Stimulated activated naive CD4-positive, alpha-beta T cell (primary cell): ENCODE measurements around the gene DDIT4.
A peak's percentile ranks its signal among the peaks of the same experiment; 100 is the strongest.
"Not testable (repeated sequence)": the region's sequence is repeated elsewhere in the genome, so short reads cannot be mapped to it uniquely, and the experiment has no call there.

Source experiments
- DNase-seq, 6 experiments: peaks; one replicate each; lab custom pipeline; 2025; lab: John Stamatoyannopoulos, UW

The DDIT4 gene

DNA sequence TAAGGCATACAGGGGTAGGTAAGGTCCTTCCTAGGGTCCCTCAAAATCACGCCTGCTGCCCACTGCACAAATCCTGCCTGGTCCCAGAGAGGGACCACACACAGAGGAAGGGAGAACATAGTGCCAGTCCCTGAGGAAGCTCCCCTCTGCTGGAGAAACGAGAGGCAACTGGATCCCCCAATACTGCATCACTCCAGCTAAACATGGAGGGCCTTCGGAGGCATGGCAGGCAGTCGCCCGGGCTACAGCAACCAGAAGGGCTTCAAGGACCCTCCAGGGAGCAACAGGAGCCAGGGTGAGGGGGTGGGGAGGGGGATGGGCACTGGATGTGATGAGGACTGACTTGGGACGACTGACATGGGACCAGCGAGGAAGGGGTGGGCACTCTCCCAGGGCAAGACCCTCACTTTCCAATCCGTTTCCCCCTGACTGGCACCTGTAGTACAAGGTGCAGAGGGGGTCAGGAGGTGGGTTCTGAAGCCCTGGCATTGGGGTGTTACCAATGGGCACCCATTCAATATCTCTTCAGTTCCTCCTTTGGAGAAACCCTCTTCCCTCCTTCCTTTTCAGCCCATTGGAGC lies 21.7 kb downstream of the DDIT4 start:
- DNase-seq: no peak

DNA sequence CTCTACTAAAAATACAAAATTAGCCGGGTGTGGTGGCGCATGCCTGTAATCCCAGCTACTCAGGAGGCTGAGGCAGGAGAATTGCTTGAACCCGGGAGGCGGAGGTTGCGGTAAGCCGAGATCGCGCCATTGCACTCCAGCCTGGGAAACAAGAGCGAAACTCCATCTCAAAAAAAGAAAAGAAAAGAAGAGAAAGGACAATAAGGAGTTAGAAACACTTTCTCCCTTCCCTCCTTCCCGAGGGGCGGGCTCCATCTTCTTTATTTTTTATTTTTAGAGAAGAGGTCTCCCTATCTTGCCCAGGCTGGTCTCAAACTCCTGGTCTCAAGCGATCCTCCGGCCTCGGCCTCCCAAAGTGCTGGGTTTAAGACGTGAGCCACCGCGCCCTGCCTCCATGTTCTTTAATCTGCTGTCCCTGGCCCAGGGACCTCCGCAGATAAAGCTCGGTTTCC lies 23.1 kb downstream of the DDIT4 start:
- DNase-seq: not testable (repeated sequence)

DNA sequence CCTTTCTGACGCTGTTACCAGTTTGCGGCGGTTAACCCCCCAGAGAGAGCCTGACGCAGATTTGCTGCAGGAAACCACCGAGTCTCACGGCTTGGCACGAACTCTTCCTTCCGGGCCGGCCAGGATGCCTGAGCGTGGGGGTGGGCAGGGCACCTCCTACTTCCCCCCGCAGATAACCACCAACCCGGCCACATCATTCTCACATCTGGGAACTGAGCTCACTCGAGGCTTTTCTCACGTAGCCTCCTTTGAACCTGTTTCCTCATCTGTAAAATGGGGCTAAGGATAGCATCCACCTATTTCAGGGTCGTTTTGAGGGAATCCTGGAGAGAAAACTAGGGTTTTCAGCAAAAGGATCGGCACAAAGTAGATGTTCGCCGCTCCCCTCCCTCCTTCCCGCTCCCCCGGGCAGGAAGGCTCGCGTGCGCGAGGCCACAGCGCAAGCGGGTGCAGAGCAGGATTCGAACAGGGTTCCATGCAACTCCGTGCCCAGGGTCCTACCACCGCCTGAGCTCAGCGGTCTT lies 23.6 kb downstream of the DDIT4 start:
- peak; percentile 84 to 98 (median 94) for DNase-seq

DNA sequence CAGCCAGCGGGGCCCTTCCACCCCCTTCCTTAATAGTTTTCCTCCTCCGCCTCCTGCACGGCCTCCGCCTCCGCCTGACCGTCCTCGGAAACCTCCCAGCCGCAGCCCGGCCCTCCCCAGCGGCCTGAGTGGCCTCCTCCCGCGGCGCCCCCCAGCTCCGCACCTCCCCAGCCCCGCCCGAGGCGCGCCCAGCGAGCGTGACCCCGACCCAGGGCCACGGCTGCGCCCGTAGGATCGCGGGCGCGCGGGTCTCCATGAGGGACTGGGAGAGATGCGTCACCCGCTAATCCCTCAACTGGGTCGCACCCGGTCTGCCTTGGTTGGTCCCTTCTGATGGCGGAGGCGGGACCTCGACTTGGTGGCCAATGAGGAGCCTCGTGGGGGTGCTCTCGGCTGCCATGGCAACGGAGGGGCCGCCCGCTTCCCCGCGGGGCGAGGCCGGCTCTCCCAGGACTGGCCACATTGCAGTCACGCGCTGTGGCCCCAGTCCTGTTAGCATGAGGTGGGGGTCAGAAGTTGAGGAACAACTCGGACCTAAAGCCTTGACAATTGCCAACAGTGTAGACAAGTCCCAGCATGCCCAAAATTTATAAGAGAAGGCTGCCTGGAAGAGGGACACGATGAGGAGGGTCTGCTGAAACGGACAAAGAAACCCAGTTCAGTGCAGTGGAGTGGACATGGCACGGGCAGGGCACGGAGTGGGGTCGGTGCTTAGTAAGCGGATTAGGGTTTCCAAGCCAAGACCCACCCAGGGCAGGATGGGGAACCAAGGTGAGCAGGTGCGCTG lies 24.3 kb downstream of the DDIT4 start:
- peak; percentile 60 to 78 (median 70) for DNase-seq

DNA sequence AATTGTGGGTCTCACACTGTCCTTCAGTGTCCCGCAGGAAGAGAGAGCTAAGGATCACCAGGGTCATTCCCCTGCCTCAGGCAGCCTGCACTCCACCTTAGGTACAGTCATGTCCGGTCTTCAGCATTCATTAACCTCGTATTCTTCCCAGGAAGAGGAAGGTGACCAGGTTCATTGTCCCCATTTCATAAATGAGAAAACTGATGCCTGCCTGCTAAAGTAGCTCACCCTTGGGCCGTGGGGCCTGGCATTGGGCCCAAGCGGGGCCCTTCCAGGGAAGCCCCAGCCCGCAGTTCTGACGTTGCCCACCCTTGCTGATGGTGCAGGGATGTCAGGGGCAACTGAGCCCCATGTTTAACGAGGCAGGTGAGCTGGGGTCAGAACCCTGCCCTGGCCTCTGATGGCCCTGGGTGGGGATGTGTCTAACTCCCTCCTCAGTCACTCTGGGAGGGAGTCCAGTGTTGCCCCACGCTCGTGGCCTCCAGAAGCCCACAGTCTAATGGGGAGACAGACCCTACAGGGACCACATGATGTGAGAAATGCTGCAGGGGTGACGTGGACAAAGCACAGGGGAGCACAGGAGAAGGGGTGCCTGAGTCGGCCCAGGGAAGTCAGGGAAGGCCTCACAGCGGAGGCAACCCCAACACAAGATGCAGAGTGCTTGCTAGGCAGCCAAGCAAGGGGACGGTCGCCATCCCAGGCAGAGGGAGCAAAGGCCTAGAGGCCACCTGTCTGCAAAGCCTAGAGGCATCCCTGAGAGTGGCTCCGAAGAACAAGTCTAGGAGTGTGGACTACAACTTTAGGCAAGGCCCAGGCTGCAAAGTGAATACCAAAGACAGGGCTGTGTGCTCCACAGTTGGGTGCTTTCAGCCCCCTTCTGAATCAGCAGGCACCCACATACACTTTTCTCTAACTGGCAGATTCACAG lies 25.1 kb downstream of the DDIT4 start:
- no peak for DNase-seq

DNA sequence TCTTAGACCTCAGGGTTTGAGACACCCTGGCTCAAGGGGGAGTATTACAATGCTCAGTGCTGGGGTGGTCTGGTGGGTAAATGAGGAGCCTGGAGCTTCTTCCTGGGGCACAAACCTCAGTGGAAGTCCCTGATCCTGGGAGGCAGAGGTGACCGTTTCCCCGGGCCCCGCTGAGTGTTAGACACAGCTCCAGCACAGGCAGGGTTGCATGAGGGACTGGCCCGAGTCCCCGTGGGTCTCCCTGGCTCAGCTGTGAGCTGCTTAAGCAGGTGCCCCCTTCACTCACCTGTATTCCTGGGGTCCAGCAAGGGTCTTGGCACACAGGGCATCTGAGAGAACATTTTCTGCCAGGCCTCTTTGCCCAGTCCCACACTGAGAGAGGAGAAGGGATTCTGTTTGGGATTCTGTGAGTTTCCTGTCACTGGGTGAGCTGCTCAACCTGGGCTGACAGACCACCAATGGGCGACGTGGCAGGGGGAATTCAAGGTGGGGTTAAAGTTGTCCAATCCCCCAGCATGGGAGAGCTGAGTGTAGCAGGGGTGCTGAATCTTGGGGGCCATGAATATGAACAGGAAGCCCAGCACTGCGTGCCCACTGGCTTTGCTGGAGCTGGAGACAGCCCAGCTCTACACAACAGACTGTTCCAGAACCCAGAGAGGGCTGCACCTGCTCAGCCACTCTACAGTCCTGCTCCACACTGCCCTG lies 29.9 kb downstream of the DDIT4 start:
- DNase-seq: no peak

DNA sequence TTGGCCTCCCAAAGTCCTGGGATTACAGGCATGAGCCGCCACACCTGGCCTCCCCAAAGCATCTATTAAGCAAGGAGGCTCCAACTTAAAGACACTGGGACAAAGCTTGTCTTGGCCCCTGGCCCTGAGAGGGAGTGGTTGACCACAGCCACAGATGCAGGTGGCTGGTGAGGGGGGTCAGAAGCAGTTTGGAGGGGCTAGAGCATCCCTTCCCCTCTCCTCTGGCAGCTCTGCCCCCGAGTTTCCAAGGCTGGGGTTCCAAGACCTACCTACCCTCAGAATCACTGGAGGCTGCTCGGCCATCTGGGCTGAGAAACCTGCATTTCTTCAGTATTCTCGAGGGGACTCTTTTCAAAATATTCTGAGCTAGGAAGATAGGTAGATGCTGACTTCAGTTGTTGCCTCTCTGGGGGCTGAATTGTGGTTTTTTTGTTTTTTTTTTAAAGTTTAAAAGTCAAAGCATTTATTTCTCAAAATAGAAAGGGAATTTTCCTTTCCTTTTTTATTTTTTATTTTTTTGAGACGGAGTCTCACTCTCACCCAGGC lies 32.6 kb downstream of the DDIT4 start:
- no peak for DNase-seq

DNA sequence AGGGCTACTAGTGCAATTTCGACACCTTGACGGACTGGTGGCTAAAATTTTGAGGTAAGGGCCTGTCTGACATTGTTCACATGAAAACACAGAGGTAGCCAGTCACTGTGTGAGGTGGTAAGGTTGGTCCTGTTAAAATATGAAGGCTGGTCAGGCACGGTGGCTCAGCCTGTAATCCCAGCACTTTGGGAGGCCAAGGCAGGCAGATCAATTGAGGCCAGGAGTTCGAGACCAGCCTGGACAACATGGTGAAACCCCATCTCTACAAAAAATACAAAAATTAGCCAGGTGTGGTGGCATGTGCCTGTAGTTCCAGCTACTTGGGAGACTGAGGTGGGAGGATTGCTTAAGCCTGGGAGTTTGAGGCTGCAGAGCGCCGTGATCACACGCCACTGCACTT lies 34.0 kb downstream of the DDIT4 start:
- DNase-seq: not testable (repeated sequence)

DNA sequence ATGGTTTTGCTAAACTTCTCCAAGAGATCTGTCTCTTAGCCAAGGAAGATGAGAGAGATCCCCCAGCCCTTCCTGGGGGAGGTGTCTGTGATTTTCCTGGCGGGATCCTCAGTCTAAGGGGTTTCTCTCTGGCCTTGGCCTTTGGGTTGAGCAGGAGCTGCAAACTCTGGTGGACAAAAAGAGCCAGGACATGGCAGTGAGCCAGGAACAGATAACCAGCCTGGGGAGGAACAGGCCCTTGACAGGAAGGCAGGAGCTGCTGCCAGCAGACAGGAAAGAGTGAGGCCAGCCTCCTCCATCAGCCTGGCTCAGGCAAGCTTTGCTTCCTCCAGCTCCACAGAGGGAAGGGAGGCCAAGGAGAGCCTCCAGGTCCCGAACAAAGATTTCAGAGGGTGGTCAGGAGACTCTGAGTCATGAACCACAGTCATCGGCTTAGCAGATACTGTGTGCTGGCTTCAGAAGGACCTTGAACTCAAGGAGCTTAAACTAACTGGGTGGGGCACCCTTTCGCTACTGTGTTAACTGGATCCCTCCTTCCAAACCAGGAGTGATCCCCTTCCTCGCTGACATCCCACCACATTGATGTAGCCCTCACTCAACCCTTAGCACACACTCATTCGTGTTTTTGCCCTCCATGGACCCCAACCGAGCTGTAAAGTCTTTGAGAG lies 34.7 kb downstream of the DDIT4 start:
- DNase-seq: no peak

DNA sequence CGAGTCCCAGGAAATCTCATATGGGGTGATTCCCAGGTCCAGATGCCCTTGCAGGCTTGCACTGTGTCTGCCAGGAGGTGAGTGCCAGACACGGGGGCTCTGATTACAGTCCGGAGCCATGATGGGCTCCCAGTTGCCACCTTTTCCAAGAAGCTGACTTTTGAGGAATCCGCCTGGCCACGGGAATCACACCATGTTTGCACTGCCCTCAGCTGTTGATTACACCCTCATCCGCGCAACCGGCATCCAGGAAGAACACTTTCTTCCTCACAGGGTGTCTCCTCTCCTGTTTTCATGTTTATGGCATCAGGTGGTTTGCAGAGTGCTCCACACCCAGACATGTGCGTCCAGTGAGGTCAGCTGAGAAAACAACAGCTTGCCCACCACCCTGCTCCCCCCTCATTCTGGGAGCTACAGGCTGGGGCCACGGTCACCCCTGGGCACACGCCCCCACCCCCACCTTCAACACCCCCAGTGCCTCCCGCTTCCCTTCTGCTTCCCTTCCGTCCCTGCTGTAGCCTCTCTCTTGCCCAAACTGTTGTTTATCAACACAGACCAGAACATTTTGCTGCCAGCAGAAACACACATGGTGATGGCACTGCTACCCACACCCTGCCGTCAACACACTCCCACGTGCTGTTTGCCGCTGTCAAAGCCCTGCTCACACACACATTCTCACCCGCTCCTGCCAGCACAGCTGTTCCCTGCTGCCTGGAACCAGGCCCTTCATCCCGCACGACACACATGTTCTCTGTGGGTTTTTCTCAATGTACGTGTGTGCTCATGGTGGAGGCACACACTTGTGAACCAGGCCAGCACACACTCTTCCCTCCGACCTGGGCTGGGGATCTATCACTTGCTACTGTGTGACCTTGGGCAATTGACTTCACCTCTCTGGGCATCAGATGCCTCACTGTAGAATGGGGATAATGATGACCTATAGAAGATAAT lies 35.8 kb downstream of the DDIT4 start:
- DNase-seq: no peak

DNA sequence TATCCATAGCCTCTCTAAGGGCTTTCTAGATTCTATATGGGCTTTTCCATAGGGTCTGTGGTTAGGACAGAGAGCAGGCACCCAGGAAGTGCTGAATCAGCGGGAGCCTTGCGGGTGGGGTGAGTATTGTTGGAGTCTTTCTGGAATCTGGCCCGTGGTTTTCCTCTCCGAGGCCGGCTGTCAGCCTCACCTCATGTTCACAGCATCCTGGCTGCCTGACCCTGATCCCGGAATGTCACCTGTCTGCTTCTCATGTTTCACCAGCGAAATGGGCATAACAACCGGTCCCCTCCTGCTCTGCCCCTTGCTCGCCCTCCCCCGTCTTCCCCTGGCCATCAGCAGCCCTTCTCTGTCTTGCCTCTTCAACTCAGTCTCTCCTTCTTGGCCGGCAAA lies 36.5 kb downstream of the DDIT4 start:
- no peak for DNase-seq

DNA sequence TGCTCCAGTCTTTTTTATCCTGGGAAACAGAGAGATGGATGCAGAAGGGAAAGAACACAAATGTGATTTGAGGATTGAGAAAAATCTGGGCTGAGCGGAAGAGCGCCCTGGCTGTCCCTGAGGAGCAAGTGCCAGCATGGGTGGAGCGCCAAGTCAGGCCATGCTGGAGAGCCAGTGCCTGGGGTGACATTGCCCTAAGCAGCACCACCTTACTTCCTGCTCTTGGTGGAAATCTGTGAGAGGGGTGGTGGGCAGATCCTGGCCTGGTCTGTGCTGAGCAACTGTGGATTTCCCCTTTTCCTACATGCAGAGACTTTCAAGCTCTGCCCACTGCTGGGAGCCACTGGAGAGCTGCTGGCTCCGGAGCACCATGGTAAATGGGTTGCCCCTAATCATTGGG lies 36.9 kb downstream of the DDIT4 start:
- DNase-seq: no peak

DNA sequence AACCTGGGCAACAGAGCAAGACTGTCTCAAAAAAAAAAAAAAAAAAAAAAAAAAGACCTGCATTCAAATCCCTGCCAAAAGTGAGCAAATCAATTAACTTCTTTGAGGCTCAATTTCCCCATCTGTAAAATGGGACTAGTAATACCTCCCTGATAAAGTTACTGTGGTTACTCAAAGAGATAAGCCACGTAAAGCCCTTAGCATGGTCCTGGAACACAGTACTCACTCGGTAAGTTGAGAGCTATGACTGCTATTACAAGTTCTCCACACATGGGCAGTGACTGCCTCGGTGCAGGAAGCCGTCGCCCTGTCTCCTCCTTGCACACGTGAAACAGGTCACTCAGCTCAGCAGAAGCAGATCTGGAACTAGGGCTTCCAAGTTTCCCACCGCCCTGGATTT lies 37.9 kb downstream of the DDIT4 start:
- no peak for DNase-seq

DNA sequence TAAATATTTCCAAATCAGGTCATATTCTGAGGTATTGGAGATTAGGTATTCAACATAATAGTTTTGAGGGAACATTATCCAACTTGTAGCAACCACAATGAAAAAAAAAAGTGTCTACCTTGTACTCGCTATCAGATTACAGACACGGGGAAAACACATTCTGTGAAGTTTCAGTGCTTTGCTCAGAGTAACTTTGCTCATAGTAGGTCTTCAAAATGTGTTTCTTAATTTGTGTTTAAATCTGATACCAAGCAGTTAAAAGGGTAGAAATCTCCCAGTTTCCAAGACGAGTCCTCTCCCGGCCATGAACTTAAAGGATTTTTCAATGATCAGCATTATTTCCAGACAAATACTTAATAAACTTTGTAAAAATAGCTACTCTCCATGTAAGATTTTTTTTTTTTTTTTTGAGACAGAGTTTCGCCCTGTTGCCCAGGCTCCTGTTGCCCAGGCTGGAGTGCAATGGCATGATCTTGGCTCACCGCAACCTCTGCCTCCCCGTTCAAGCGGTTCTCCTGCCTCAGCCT lies 39.2 kb downstream of the DDIT4 start:
- no peak for DNase-seq

DNA sequence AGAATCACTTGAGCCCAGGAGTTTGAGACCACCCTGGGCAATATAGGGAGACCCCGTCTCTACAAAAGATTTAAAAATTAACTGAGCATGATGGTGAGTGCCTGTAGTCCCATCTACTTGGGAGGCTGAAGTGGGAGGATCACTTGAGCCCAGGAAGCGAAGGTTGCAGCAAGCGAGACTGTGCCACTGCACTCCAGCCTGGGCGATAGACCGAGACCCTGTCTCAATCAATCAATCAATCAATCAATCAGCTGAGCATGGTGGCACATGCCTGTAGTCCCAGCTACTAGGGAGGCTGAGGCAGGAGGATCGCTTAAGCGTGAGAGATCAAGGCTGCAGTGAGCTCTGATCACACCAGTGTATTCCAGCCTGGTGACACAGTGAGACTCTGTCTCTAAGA lies 40.5 kb downstream of the DDIT4 start:
- no peak for DNase-seq

DNA sequence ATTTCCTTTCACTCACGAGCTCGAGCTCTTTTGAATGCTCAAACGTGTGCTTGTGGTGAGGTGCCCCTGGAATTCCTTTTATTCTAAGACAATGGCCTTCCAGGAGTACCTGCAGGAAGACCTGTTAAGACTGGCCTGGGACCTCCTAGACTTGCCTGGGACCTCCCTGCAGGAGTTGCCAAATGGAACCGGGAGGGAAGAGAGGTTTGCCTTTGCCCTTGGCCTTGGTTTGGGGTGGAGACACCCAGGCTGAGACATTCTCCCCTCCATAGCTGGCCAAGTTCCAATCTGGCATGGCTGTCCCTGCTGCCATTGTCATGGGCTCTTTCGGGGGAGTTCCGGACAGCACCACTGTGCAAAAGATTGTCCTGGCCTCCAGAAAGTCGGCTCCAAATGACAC lies 41.3 kb downstream of the DDIT4 start:
- DNase-seq: no peak

DNA sequence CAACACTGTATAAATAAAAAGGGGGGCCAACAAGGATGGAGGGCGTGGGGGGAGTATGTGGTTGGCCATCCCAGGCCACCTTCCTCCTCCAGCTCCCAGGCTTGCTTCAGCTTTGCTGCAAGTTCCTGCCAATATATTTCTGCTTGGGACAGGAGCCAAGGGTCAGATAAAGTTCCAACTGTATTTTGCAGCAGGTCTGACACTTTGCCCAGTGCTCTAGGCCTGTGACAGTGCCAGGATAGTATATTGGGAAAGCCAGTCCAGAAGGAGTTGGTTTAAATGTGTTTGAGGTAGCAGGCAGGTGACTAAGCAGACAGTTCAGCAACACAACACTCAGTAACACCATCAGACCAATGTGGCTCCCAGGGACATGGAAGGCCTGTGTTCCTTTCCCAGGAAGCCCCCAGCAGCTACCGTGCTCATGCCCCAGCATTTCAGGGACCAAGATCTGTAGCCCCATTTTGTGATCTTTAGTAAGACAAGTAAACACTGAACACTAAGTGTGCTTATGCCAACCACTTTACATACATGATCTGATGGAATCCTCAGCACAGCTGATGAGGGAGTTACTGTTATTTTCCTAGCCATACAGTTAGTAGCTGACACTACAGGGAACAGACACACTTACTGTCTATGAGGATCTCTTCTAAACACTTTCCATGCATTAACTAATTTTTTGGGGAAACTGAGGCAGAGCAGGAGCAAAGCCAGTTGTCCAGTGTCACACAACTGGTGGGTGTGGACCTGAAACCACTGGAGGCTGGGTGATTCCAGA lies 42.1 kb downstream of the DDIT4 start:
- no peak for DNase-seq

DNA sequence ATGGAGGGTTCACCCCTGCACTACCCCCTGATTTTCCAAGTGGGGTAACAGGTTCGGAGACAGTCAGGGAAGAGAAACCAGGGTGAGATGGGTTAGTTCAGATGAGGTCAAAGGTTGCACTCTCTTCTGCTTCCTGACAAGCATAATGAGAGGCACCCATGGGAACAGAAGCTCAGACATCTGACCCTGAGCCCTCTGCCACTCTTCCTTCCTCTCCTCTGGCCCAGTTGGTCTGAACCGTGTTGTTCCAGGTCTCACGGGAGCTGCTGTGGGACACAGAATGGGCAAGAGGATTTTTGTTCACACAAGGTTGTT lies 42.6 kb downstream of the DDIT4 start:
- no peak for DNase-seq
